Stimulated activated CD8-positive, alpha-beta memory T cell treated with anti-CD3 and anti-CD28 coated beads, Interleukin-12 subunit alpha, Interleukin-12 subunit beta, amount 100 ng/mL, for 4 hours (primary cell): ENCODE results near the gene DMAC2L.
"Not testable (repeated sequence)": the region's sequence is repeated elsewhere in the genome, so short reads cannot be mapped to it uniquely, and the experiment has no call there.

Experiments
- DNase-seq: peaks from one replicate; pipeline ENCODE4 v3.0.0-alpha.2; 2020; ENCODE audit warnings: low read depth

Gene DMAC2L

GRCh38 chr14:50356283-50356682 lies 44.2 kb downstream of the DMAC2L start:
- not testable (repeated sequence) for DNase-seq

DNA sequence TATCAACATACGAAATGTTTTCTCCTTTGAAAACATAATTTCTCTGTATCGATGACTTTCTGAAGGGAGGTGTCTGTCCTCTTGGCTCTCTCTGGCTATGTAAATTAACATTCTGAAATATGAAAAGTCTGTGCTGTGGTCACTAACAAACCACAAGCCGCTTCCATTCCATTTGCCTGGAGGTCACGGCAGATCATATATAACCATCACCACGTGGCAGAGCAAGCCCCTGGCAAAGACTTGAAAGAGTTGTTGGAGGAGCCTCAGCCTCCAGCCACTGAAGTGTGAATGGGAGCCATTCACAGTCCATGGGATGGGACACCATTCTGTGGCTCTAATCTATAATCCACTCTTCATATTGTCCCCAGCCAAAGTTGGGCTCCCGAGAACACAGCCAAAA lies 45.0 kb downstream of the DMAC2L start:
- no peak for DNase-seq

- DNase-seq = no peak
Observed at GRCh38 chr14:50357753-50358395, 45.8 kb downstream of the DMAC2L start.

GRCh38 chr14:50359631-50360030 lies 47.5 kb downstream of the DMAC2L start:
- no peak for DNase-seq

- DNase-seq = no peak
Observed at GRCh38 chr14:50360093-50360492, 48.0 kb downstream of the DMAC2L start.

GRCh38 chr14:50360851-50361250 lies 48.7 kb downstream of the DMAC2L start:
- no peak for DNase-seq

DNA sequence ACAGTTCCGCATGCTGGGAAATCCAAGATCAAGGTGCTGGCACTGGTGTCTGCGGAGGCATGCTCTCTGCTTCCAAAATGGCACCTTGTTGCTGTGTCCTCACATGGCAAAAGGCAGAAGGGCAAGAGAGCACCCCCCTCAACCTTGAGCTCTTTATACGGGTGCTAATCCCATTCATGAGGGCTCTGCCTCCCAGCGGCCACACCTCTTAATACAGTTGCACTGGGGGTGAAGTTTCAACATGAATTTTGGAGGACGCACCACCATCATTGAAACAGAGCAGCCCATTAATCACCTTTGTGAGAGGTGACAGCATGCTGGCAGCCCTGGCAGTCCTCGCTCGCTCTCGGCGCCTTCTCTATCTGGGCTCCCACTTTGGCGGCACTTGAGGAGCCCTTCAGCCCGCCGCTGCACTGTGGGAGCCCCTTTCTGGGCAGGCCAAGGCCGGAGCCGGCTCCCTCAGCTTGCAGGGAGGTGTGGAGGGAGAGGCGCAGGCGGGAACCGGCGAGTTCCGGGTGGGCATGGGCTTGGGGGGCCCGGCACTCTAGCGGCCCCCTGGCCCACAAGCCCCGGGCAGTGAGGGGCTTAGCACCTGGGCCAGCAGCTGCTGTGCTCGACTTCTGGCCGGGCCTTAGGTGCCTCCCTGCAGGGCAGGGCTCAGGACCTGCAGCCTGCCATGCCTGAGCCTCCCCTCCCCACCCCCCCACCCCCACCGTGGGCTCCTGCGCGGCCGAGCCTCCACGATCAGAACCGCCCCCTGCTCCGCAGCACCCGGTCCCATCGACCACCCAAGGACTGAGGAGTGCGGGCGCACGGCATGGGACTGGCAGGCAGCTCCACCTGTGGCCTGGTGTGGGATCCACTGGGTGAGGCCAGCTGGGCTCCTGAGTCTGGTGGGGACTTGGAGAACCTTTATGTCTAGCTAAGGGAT lies 49.6 kb downstream of the DMAC2L start:
- DNase-seq = not testable (repeated sequence)

GRCh38 chr14:50362764-50363713 lies 50.9 kb downstream of the DMAC2L start:
- DNase-seq = no peak

DNA sequence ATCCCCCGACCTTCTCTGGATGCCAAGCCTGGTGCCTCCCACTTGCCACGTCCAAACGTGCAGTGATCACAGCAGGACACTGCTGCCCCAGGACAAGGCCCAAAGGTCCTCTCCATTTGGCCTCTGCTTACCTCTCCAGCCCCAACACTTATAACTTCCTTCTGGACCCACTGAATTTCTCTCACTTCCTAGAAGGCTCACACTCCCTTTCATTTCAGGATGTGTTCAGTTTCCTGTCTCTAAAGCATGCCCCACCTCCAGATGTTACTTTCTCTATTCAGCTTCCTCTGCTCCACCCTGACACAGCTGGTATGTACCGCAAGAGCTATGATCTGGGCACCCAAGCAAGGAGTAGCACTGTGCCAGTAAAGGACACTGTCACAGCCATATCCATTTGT lies 51.6 kb downstream of the DMAC2L start:
- no peak for DNase-seq

DNA sequence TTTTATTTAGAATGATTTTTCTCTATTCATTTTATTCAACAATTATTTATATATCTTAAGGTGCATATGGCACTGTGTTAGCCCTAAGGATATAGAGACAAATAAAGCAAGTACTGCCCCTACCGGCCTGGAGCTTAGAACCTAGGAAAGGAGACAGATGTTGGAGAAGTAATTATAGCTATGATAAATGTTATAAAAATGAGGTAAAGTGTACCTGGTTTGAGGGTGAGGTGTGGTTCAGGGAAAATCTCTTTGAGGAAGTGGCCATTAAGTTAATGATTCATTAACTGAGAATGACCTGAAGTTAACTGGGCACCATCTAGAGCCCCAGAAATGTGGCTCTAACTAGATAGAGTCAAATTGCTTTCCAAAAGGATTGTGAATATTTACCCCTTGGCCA lies 52.7 kb downstream of the DMAC2L start:
- DNase-seq = no peak

DNA sequence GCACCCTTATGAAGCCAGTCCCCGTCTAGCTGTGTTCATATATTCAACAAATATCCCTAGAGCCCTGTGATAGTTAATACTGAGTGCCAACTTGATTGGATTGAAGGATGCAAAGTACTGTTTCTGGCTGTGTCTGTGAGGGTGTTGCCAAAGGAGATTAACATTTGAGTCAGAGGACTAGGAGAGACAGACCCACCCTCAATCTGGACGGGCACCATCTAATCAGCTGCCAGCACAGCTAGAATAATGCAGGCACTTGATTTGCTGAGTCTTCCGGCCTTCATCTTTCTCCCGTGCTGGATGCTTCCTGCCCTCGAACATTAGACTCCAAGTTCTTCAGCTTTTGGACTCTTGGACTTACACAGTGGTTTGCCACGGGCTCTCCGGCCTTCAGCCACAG lies 53.4 kb downstream of the DMAC2L start:
- DNase-seq = not testable (repeated sequence)

GRCh38 chr14:50366115-50366514 lies 54.0 kb downstream of the DMAC2L start:
- DNase-seq = no peak

GRCh38 chr14:50366589-50366988 lies 54.5 kb downstream of the DMAC2L start:
- no peak for DNase-seq

DNA sequence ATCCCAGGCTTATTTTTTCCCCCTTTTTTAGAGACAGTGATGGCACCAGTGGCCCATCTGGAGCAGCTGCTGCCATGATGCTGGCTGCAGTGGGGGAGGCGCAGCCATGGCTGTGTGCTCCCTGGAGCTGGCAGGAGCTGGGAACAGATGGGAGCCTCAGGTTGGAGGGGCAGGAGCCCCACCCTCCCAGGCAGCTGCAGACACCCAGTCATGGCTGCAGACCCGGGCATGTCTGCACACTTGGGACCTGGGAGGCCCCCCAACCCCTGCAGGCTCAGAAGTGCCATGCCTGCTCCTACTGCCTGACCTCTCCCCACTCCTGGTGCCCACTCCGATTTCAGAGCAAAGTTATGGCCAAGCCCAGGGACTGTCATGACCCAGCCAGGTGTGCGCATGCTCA lies 59.4 kb downstream of the DMAC2L start:
- DNase-seq = no peak

DNA sequence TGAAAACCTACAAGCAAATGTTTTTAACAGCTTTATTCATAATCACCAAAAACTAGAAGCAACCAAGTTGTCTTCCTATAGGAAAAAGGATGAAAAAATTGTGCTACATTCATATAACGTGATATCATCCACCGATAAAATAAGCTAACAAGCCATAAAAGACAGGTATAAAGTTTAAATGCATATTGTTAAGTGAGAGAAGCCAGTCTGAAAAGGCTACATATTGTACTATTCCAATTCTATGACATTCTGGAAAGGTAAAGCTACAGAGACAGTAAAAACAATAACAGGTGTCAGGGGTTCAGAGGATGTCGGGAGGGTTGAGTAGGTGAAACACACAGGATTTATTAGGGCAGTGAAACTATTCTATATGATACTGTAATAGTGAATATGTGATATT lies 61.8 kb downstream of the DMAC2L start:
- DNase-seq = no peak

- DNase-seq = no peak
Observed at GRCh38 chr14:50375760-50376159, 63.6 kb downstream of the DMAC2L start.
